Measurements from ENCODE around the gene HK2. TPM values are rescaled to one million over a fixed set of nuclear protein-coding genes. Genes with fewer than 3 reads are reported as not detected.

Gene HK2
- total RNA-seq, 4 donors from 2014 or later, result 23.5 to 197 (median 27.3) TPM

DNA sequence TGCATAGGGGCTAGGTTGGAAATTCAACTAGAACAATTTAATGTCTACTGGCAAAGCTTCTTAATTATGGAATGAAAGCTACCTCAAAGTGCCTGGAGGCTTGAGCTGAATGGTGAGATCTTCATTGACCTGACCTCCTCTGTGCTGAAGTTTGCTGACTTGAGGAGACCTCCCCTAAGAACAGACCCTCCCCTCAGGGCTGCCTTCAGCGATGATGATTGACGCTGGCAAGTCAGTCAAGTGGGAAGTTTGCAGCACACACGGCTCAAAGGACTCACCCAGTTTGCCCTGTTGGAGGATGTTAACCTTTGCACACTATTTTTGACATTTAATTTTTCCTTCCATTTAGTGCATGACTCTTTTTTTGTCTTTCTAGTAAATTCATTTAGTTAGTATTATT, 107.4 kb downstream of the HK2 start:
- TF ChIP-seq, protein P1, sequence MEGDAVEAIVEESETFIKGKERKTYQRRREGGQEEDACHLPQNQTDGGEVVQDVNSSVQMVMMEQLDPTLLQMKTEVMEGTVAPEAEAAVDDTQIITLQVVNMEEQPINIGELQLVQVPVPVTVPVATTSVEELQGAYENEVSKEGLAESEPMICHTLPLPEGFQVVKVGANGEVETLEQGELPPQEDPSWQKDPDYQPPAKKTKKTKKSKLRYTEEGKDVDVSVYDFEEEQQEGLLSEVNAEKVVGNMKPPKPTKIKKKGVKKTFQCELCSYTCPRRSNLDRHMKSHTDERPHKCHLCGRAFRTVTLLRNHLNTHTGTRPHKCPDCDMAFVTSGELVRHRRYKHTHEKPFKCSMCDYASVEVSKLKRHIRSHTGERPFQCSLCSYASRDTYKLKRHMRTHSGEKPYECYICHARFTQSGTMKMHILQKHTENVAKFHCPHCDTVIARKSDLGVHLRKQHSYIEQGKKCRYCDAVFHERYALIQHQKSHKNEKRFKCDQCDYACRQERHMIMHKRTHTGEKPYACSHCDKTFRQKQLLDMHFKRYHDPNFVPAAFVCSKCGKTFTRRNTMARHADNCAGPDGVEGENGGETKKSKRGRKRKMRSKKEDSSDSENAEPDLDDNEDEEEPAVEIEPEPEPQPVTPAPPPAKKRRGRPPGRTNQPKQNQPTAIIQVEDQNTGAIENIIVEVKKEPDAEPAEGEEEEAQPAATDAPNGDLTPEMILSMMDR (IDR thresholded peaks at IDR 0.05; ENCODE audit: low read depth), result no peak

DNA sequence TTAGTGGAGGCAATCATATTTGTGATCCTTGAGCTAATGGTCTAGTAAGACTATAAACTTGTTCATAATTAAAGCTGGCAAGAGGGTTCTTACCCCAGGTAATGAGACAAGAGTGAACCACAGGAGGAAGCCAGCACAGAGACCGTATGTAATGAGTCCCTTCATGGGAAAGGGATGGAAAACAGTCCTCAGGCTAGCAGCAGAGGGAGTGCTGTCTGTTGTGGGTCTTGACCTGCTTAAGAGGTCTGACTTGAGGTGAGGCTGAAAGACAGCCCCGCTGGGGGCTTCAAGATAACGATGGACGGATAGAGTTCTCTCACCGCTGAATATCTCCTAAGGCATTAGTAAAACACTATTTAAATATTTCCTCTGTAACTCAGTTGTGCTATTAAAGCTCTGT, 108.3 kb downstream of the HK2 start:
- TF ChIP-seq, protein P1 (IDR thresholded peaks at IDR 0.05; ENCODE audit: low read depth), result no peak

Other genes with a start within 250 kb of the HK2 start
- gene M1AP, start 185.8 kb upstream of the HK2 start, total RNA-seq, result 1 to 10 TPM in 3 of 4 donors, under 1 TPM in 1; 0.33 to 3.9 (median 2.0) TPM
- gene SEMA4F, start 179.9 kb upstream of the HK2 start, total RNA-seq, result 1 to 10 TPM; 3.4 to 8.5 (median 3.6) TPM
- gene POLE4, start 124.5 kb downstream of the HK2 start, total RNA-seq, result 10 to 100 TPM; 22.4 to 45.5 (median 32.6) TPM

All from subcutaneous adipose tissue (tissue), 4 donors.